ENCODE results near the gene EXOC6.
"Not testable (repeated sequence)": the region's sequence is repeated elsewhere in the genome, so short reads cannot be mapped to it uniquely, and the experiment has no call there.

EXOC6 gene

DNA sequence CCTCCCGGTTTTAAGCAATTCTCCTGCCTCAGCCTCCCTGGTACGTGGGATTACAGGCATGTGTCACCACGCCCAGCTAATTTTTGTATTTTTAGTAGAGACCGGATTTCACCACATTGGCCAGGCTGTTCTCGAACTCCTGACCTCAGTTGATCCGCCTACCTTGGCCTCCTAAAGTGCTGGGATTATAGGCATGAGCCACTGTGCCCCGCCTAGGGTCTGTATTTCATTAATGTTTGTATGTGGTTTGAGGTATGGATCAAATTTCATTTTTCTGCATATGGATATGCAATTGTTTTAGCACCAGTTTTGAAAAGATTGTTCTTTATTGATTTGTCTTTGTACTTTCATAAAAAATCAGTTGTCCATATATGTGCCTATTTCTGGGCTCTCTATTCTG, 251.3 kb downstream of the EXOC6 start:
- no peak overlapping the region for H3K4me3 ChIP-seq (ENCODE audit: low read depth, low read length)
- H3K9ac ChIP-seq (ENCODE audit: low read length), result no peak overlapping the region
- H3K4me1 ChIP-seq (ENCODE audit: control insufficient read depth, insufficient read depth, low read length), result peaks cover 5% of the 10 kb centered on the region; the same call in 1 of the 2 replicates
- no peak overlapping the region for H3K27ac ChIP-seq (ENCODE audit: low read depth, low read length)
- H3K27me3 ChIP-seq (ENCODE audit: control insufficient read depth, insufficient read depth, low read length), result no peaks in the 10 kb centered on the region
- no peaks in the 10 kb centered on the region for H3K36me3 ChIP-seq (ENCODE audit: control insufficient read depth, insufficient read depth, low read length)
- H3K9me3 ChIP-seq (ENCODE audit: control insufficient read depth, insufficient read depth, low read depth, low read length), result peaks cover 11% of the 10 kb centered on the region; the same call in 1 of the 2 replicates

DNA sequence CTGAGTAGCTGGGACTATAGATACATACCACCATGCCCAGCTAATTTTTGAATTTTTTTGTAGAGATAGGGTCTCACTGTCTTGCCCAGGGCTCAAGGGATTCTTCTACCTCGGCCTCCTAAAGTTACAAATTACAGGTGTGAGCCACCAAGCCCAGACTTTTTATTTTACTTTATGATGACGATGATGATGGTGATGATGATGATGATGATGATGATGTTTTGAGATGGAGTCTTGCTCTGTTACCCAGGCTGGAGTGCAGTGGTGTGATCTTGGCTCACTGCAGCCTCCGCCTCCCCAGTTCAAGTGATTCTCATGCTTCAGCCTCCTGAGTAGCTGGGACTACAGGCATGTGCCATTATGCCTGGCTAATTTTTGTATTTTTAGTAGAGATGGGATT, 252.8 kb downstream of the EXOC6 start:
- not testable (repeated sequence) for H3K27me3 ChIP-seq (ENCODE audit: control insufficient read depth, insufficient read depth, low read length); H3K36me3 ChIP-seq (ENCODE audit: control insufficient read depth, insufficient read depth, low read length); H3K4me3 ChIP-seq (ENCODE audit: low read depth, low read length); H3K4me1 ChIP-seq (ENCODE audit: control insufficient read depth, insufficient read depth, low read length); H3K27ac ChIP-seq (ENCODE audit: low read depth, low read length); H3K9ac ChIP-seq (ENCODE audit: low read length)
- peaks cover 13% of the 10 kb centered on the region; the same call in 1 of the 2 replicates for H3K9me3 ChIP-seq (ENCODE audit: control insufficient read depth, insufficient read depth, low read depth, low read length)

DNA sequence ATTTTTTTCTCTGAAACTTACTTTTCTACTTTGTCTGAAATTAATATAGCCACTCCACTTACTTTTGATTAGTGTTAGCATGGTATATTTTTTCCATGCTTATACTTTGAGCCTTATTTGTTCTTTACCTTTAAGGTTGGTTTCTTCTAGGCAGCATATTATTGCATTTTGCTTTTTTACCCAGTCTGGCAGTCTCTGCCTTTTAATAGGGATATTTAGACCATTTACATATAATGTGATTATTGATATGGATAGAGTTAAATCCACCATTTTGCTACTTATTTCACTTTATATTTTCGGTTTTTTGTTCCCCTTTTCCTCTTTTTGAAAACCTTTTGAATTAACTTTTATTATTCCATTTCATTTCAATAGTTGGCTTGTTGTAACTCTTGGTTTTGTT, 255.6 kb downstream of the EXOC6 start:
- H3K36me3 ChIP-seq (ENCODE audit: control insufficient read depth, insufficient read depth, low read length), result no peaks in the 10 kb centered on the region
- no peaks in the 10 kb centered on the region for H3K27me3 ChIP-seq (ENCODE audit: control insufficient read depth, insufficient read depth, low read length)
- H3K4me3 ChIP-seq (ENCODE audit: low read depth, low read length), result no peak overlapping the region
- no peak overlapping the region for H3K27ac ChIP-seq (ENCODE audit: low read depth, low read length)
- H3K9me3 ChIP-seq (ENCODE audit: control insufficient read depth, insufficient read depth, low read depth, low read length), result peaks cover 10% of the 10 kb centered on the region; the same call in 1 of the 2 replicates
- H3K9ac ChIP-seq (ENCODE audit: low read length), result no peak overlapping the region
- no peaks in the 10 kb centered on the region for H3K4me1 ChIP-seq (ENCODE audit: control insufficient read depth, insufficient read depth, low read length)

DNA sequence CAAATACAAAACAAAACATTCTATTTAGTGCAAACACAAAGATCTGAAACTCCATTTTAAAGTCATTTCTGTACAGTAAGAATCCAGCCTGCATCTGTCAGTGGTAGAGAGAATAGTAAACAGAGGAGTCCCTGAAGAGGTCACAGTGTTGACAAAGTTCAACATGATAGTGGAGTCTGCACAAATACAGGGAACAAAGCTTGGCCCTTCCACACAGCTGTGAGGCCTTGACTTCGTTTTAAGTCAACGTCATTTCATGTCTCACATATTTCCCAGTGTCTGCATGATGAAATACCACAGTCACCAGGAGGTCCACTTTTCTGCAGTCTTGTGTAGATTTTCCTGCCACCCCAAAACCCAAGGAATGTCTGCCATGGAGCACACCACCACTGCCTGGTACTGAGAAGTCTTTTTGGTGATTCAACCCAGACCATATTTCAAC, 258.3 kb downstream of the EXOC6 start:
- H3K27ac ChIP-seq (ENCODE audit: low read depth, low read length), result no peak overlapping the region
- H3K4me1 ChIP-seq (ENCODE audit: control insufficient read depth, insufficient read depth, low read length), result no peaks in the 10 kb centered on the region
- H3K9me3 ChIP-seq (ENCODE audit: control insufficient read depth, insufficient read depth, low read depth, low read length), result peaks cover 9% of the 10 kb centered on the region; the same call in 1 of the 2 replicates
- H3K27me3 ChIP-seq (ENCODE audit: control insufficient read depth, insufficient read depth, low read length), result no peaks in the 10 kb centered on the region
- H3K4me3 ChIP-seq (ENCODE audit: low read depth, low read length), result no peak overlapping the region
- no peaks in the 10 kb centered on the region for H3K36me3 ChIP-seq (ENCODE audit: control insufficient read depth, insufficient read depth, low read length)
- no peak overlapping the region for H3K9ac ChIP-seq (ENCODE audit: low read length)

Measured in HUES6 (cell line).